ENCODE data around the gene JUNB. TPM values are rescaled to one million over a fixed set of nuclear protein-coding genes. Genes with fewer than 3 reads are reported as not detected.
A peak's percentile ranks its signal among the peaks of the same experiment; 100 is the strongest.

The JUNB gene
- total RNA-seq, 1 experiment from 2014 or later, result 125 TPM

DNA sequence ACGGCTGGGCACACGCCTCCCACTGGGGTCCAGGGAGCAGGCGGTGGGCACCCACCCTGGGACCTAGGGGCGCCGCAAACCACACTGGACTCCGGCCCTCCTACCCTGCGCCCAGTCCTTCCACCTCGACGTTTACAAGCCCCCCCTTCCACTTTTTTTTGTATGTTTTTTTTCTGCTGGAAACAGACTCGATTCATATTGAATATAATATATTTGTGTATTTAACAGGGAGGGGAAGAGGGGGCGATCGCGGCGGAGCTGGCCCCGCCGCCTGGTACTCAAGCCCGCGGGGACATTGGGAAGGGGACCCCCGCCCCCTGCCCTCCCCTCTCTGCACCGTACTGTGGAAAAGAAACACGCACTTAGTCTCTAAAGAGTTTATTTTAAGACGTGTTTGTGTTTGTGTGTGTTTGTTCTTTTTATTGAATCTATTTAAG is 1.6 kb downstream of the JUNB start:
- TF ChIP-seq, protein P1, sequence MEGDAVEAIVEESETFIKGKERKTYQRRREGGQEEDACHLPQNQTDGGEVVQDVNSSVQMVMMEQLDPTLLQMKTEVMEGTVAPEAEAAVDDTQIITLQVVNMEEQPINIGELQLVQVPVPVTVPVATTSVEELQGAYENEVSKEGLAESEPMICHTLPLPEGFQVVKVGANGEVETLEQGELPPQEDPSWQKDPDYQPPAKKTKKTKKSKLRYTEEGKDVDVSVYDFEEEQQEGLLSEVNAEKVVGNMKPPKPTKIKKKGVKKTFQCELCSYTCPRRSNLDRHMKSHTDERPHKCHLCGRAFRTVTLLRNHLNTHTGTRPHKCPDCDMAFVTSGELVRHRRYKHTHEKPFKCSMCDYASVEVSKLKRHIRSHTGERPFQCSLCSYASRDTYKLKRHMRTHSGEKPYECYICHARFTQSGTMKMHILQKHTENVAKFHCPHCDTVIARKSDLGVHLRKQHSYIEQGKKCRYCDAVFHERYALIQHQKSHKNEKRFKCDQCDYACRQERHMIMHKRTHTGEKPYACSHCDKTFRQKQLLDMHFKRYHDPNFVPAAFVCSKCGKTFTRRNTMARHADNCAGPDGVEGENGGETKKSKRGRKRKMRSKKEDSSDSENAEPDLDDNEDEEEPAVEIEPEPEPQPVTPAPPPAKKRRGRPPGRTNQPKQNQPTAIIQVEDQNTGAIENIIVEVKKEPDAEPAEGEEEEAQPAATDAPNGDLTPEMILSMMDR (IDR thresholded peaks at IDR 0.05; ENCODE audit: unreplicated experiment), result no peak
- no peaks in the 10 kb centered on the region for H3K27me3 Mint-ChIP-seq (ENCODE audit: insufficient read depth, unreplicated experiment)
- BruUV-seq (replicated peaks), result TSS peak; percentile 84
- CTCF ChIA-PET, result interaction anchor here (0.6 to 14.5 kb wide), 5 partner anchors 9 to 60 kb away, joined by 3 to 307 read pairs (median 5); partner anchors contain the start of gene HOOK2
- DNase-seq (ENCODE audit: unreplicated experiment), result no peak
- intact Hi-C loops (cut with micrococcal nuclease), result loop anchor here (5.0 kb wide), 1 partner anchor 71 kb away; the partner anchor contains the start of gene TNPO2
- POLR2A ChIA-PET, result interaction anchor here (0.6 to 8.4 kb wide), 30 partner anchors 8 to 1735 kb away, joined by 3 to 410 read pairs (median 4); partner anchors contain the start of genes DNASE2, GCDH, GET3 and HOOK2
- no peaks in the 10 kb centered on the region for H3K9me3 Mint-ChIP-seq (ENCODE audit: unreplicated experiment)
- peak overlapping the region; percentile 95 for H3K27ac Mint-ChIP-seq (ENCODE audit: low read depth, unreplicated experiment)
- peaks cover 43% of the 10 kb centered on the region for H3K4me1 Mint-ChIP-seq (ENCODE audit: insufficient read depth, unreplicated experiment)
- peak overlapping the region; percentile 94 for H3K4me3 Mint-ChIP-seq (ENCODE audit: unreplicated experiment)
- H3K36me3 Mint-ChIP-seq (ENCODE audit: insufficient read depth, unreplicated experiment), result peaks cover 65% of the 10 kb centered on the region

DNA sequence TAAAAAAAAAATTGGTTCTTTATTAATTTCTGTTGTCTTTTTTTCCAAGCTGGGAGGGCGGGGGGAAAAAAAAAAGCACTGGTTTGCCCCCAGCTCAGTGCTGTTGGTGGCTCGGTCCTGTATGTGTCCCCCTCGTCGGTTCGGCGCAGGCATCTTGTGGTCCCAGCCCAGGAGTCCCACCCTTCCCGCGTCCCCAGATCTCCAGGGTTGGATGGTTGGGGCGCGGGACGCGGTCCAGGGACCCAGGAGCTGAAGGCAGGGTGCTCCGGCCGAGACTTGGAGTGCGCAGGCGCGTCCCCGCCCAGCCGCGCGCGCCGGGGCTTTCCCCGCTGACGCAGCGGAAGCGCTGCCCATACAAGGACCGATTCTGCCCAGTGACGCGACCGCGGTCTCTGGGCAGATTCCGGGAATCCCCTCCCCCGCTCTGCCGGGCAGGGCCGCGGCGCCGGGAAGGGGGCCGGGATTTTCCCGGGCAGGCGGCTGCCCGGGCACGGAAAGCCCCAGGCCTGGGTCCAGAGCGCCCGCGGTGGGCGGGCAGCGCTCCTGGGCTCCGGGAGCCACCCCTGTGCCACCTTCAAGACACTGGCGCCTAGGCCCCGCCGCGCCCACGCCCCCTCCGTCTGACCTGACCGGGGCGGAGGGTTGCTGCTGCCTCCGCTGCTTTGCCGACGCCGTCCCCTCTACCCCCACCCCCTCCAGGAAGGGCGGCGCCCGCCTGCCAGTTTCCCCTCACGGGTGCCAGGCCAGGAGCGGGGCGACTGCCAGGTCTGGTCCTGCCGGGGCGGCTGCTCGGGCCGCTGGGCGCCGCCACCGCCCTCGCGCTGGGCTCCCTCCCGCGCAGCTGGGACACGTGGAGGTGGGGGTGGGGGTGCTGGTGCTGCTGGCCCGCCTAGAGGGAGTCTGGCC is 2.3 kb downstream of the JUNB start:
- peaks cover 38% of the 10 kb centered on the region for H3K4me1 Mint-ChIP-seq (ENCODE audit: insufficient read depth, unreplicated experiment)
- H3K27ac Mint-ChIP-seq (ENCODE audit: low read depth, unreplicated experiment), result peak overlapping the region; percentile 95
- CTCF ChIA-PET, result interaction anchor here (0.7 to 14.5 kb wide), 4 partner anchors 9 to 53 kb away, joined by 3 to 307 read pairs (median 141); partner anchors contain the start of gene HOOK2
- POLR2A ChIA-PET, result interaction anchor here (0.6 to 8.4 kb wide), 28 partner anchors 7 to 1734 kb away, joined by 3 to 410 read pairs (median 5); partner anchors contain the start of genes DNASE2, GCDH, GET3 and HOOK2
- peaks cover 72% of the 10 kb centered on the region for H3K36me3 Mint-ChIP-seq (ENCODE audit: insufficient read depth, unreplicated experiment)
- no TSS peak for BruUV-seq (replicated peaks)
- peak overlapping the region; percentile 94 for H3K4me3 Mint-ChIP-seq (ENCODE audit: unreplicated experiment)
- DNase-seq (ENCODE audit: unreplicated experiment), result peak; percentile 96
- H3K9me3 Mint-ChIP-seq (ENCODE audit: unreplicated experiment), result no peaks in the 10 kb centered on the region
- no peaks in the 10 kb centered on the region for H3K27me3 Mint-ChIP-seq (ENCODE audit: insufficient read depth, unreplicated experiment)
- intact Hi-C loops (cut with micrococcal nuclease), result loop anchor here (5.0 kb wide), 1 partner anchor 71 kb away; the partner anchor contains the start of gene TNPO2
- TF ChIP-seq, protein P1 (IDR thresholded peaks at IDR 0.05; ENCODE audit: unreplicated experiment), result no peak

DNA sequence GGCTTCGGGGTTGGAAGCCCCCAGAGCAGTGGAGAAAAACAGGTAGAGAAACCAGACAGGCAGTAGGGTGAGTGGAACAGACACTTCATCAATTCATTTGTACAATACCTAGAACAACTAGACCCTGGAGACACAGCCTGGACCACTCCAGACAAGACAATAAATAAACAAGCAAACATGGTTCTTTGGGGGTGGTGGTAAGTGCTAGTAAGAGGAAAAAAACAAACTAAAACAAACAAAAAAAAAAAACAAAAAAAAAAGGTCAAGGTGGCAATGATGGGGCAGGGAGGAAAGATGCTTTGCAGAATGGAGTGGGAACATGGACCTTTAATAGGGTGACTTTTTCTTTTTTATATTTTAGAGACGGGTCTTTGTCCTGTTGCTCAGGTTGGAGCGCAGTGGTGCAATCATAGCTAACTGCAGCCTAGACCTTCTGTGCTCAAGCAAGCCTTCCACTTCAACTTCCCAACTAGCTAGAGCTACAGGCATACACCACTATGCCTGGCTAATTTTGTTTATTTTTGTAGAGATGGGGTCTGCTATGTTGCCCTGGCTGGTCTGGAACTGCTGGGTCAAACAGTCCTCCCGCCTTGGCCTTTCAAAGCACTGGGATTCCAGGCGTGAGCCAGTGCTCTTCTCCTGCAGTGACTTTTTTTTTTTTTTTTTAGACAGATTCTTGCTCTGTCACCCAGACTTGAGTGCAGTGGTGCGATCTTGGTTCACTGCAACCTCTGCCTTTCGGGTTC is 3.1 kb downstream of the JUNB start:
- ChIA-PET CTCF (interaction anchor here (0.5 to 14.5 kb wide), 8 partner anchors 8 to 97 kb away, joined by 3 to 307 read pairs (median 3); partner anchors contain the start of gene HOOK2), POLR2A (interaction anchor here (0.7 to 8.4 kb wide), 12 partner anchors 7 to 1733 kb away, joined by 3 to 410 read pairs (median 11); partner anchors contain the start of genes HOOK2, PRDX2, RNASEH2A and THSD8)
- TF ChIP-seq, protein P1 (IDR thresholded peaks at IDR 0.05; ENCODE audit: unreplicated experiment), result no peak
- H3K4me1 Mint-ChIP-seq (ENCODE audit: insufficient read depth, unreplicated experiment), result peaks cover 29% of the 10 kb centered on the region
- peak overlapping the region; percentile 94 for H3K4me3 Mint-ChIP-seq (ENCODE audit: unreplicated experiment)
- H3K36me3 Mint-ChIP-seq (ENCODE audit: insufficient read depth, unreplicated experiment), result peaks cover 80% of the 10 kb centered on the region
- no peak for DNase-seq (ENCODE audit: unreplicated experiment)
- no peaks in the 10 kb centered on the region for H3K27me3 Mint-ChIP-seq (ENCODE audit: insufficient read depth, unreplicated experiment)
- no peaks in the 10 kb centered on the region for H3K9me3 Mint-ChIP-seq (ENCODE audit: unreplicated experiment)
- no TSS peak for BruUV-seq (replicated peaks)
- H3K27ac Mint-ChIP-seq (ENCODE audit: low read depth, unreplicated experiment), result peak overlapping the region; percentile 95
- intact Hi-C loops (cut with micrococcal nuclease), result loop anchor here (5.0 kb wide), 1 partner anchor 72 kb away; the partner anchor contains the start of gene TNPO2

Measured in MCF 10A (cell line).